Stimulated activated CD4-positive, alpha-beta T cell treated with anti-CD3 and anti-CD28 coated beads, Interleukin-4, amount 100 ng/mL, for 24 hours (primary cell): ENCODE results near the gene HNF1B.
"Not testable (repeated sequence)": the region's sequence is repeated elsewhere in the genome, so short reads cannot be mapped to it uniquely, and the experiment has no call there.

Experiments
- DNase-seq: peaks from one replicate; pipeline ENCODE4 v3.0.0-alpha.2; 2020

The HNF1B gene

GRCh38 chr17:37699285-37699973 lies 45.4 kb downstream of the HNF1B start:
- no peak for DNase-seq

- no peak for DNase-seq
Observed at GRCh38 chr17:37698911-37699255, 46.0 kb downstream of the HNF1B start.

DNA sequence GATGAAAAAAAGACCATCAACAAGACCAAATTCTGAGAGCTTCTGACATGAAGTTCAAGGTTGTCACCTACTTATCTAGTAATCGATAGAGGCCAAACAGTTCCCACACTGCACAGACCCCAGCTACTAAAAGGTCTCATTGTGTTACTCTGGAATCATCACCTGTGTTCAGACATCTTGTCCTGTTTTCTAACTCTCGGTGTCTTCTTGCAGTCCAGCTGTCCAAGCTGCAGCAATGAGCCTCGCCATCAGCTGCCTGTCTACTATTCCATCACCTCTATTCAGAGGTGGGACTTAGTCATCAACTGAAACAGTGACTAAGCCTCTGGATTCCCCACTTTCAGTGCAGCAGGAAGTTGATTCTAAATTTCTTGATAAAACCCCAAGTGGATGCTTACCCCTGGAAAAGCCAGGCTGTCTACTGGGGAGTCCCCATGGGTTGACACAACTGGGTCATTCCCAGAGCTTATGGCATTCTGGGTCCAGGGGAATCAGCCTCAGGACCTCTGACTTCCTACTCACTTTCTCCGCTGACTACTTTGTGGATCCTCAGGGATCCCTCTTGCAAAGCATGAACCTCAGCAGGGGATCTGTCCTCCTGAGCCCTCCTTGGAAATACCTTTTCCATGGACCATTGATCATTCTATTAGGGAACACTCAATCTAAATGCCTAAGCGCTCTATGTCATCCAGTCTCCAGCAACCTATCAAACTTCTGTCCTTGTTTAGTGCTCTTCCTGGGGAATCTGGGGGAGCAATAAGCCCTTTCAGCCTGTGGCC lies 46.5 kb downstream of the HNF1B start:
- DNase-seq: no peak

DNA sequence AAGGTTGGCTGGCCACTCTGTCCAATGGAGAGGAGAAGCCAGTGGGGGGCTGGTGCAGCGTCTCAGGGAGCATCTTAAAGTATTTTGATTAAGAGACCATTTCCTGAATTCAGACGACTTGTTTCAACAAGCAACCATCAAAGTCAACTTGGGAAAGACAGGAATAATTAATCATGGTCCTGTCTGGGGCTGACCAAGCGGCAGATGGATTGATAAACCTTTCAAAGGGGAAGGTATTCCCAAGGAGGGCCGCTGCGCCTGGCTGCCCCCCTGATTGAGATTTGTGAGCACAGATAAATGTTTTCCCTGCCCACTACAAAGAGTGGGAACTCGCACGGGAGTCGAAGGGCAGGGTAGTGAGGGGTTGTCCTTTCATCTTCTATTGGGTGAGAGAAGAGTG lies 47.5 kb downstream of the HNF1B start:
- DNase-seq: no peak

DNA sequence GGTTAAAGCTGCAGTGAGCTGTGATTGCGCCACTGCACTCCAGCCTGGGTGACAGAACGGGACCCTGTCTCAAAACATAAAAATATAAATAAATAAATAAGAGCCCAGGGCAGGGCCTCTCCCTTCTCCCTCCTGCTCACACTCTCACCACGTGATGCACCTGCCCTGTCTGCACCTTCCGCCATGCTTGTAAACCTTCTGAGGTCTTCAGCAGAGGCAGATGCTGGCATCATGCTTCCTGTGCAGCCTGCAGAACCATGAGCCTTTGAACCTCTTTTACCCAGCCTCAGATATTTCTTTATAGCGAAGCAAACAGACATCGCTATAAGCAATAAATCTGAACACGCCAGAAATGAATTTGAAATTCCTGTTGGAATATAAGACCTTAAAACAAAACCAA lies 48.5 kb downstream of the HNF1B start:
- DNase-seq: no peak

DNA sequence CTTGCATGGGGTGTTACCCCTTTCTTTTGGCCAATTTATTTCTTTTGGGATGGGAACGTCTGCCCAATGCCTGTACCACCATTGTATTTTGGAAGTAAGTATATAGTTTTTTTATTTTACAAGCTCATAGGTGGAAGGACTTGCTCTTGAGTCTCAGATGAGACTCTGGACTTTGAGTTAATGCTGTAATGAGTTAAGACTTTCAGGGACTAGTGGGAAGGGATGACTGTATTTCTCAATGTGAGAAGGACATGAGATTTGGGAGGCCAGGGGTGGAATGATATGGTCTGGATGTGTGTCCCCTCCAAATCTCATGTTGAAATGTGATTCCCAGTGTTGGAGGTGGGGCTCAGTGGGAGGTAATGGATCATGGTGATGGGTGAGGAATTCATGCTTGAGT lies 49.1 kb downstream of the HNF1B start:
- DNase-seq: no peak

- DNase-seq: no peak
Observed at GRCh38 chr17:37694734-37695133, 50.1 kb downstream of the HNF1B start.

DNA sequence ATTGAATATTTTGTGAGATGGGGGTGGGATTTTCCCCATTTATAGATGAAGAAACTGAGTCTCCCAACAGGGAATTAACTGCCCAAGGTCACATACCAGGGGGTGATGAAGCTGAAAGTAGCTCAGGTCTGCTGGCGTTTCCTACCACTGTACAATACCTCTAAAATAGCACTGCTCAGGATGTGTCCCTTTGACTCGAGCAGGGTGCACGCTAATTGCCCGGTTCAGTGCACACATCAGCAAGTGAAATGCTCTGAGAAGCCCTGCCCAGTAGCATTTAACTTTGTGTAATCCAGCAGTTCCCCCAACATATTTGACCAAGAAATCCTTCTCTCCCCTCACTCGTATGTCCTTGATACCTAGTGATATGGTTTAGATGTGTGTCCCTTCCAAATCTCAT lies 51.5 kb downstream of the HNF1B start:
- DNase-seq: no peak

GRCh38 chr17:37691807-37692206 lies 53.1 kb downstream of the HNF1B start:
- no peak for DNase-seq

DNA sequence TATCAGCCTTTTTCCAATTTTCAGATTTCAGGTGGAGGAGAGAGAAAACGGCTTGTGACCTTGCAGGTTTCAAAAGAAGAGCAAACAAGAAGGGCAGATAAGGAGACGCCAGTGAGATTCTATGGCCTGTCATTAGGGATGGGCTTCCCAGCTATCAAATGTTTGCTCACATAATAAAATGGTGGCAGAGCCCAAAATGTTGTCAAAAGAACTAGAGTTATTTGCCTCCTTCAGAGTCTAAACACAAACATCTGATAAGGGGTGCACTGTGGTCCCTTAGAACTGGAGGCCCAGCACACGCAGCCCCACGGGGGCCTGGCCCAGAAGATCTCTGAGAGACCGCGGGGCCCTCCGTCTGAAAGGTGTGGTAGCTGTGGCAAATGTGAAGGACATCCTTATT lies 55.5 kb downstream of the HNF1B start:
- DNase-seq: no peak

GRCh38 chr17:37683454-37683984 lies 61.3 kb downstream of the HNF1B start:
- DNase-seq: no peak

DNA sequence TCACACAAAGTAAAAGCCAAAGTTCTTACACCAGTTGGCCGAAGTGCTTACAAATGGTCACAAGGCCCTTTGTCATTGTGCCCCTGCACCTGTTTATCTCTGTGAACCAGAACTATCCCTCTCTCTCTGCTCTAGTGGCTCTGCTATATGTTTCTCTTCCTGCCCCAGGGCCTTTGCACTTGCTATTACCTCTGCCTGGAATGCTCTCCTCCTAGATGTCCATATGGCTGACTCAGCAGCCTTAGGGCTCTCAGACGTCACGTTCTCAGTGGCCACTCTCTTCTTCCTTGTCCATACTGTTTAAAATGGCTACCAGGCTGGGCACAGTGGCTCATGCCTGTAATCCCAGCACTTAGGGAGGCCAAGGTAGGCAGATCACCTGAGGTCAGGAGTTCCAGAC lies 62.9 kb downstream of the HNF1B start:
- DNase-seq: no peak

DNA sequence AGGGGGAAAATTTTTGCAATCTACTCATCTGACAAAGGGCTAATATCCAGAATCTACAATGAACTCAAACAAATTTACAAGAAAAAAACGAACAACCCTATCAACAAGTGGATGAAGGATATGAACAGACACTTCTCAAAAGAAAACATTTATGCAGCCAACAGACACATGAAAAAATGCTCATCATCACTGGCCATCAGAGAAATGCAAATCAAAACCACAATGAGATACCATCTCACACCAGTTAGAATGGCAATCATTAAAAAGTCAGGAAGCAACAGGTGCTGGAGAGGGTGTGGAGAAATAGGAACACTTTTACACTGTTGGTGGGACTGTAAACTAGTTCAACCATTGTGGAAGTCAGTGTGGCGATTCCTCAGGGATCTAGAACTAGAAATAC lies 64.9 kb downstream of the HNF1B start:
- DNase-seq: not testable (repeated sequence)

DNA sequence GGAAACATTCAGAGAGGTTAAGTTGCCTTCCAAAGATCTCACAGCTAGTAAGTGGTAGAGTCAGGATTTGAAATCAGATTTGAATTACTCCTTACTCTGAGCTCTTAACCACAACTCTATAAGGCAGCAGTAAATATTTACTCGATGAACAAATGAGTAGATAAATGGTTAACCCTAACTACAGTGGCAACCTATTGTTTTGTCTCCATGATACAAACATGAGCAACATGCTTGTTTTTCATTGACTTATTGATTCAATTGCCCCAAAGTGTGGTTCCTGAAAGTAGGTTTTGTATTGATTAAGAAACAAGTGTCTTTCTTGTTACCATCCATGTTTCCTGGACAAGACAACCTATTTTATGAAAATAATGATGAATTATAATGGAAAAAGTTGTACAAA lies 66.8 kb downstream of the HNF1B start:
- DNase-seq: no peak

GRCh38 chr17:37677021-37677420 lies 67.8 kb downstream of the HNF1B start:
- DNase-seq: no peak

- no peak for DNase-seq
Observed at GRCh38 chr17:37676115-37676925, 68.5 kb downstream of the HNF1B start.

- no peak for DNase-seq
Observed at GRCh38 chr17:37674511-37674910, 70.3 kb downstream of the HNF1B start.

DNA sequence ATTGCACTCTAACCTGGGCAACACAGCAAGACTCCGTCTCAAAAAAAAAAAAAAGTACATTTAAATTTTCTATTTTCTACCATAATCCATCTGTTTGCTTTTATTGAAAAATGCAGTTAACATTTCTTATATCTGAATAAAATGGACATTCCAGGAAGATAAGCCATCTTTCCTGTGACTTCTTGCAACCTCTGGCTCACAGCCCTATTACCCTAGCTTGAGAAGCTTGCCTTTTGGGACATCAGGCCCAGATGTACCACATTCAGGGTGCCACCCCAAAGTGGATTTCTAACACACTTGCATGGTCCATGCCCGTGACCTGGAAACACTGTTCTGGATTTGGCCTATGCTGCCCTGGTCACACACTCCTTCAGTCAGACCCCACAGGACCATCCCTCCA lies 71.5 kb downstream of the HNF1B start:
- no peak for DNase-seq

DNA sequence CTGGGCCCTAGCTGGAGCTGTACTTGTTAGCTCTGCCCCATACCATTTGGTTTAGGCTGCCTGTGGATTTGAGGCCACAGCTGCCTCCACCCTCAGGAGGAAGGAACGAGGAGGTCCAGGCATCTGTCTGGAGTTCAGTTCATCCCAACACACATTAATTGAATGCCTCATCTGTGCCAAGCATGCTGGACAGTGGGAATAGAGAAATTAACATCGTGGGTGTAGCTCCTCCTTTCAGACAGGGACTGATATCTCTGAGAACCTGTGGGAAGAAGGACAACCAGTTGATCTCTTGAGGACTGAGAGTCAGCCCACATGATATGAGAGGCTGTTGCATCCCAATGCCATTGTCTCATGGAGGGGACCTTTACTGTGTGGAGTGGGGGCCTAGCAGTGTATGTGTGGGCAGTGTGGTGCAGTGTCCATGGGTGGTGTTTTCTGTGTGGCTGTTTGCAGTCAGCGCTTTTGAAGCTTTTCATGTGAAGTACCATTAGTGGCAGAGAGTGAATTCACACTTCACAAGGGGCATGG lies 72.2 kb downstream of the HNF1B start:
- DNase-seq: no peak

GRCh38 chr17:37671824-37672547 lies 72.9 kb downstream of the HNF1B start:
- DNase-seq: no peak

DNA sequence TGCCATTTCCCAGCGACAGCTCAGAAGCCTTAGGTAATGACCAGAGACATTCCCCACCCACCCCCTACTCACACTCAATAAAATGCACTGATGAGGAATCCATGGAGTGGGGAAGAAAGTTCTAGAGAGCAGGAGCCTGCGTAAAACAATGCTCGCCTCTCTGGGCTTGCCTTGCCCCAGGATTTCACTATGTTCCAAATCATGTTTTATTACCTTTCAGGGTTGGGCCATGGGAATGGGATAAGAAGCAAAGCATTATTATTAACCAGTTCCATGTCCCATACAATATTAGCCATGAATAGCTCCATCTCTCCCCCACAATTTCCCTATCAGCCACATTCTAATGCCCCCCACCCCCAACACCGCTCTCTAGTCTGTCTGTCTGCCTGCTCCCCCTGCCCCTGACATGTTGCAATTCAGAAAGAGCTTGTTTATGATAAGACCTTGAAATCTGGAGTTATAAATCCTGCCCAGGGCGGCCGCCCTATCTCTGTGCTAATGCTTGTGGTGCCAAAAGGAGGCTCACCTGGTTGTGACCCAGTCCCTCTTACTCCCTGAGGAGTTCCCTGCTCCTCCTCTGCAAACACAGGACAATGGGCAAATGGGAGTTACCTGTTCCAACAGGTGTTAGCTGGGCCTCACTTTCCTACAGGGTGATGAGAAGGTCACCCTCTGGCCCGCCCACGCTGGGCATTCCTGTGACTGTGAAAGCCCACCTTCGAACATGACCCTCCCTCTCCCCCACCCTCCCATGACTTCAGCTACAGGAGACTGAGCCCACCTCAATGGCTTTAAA lies 73.6 kb downstream of the HNF1B start:
- no peak for DNase-seq

DNA sequence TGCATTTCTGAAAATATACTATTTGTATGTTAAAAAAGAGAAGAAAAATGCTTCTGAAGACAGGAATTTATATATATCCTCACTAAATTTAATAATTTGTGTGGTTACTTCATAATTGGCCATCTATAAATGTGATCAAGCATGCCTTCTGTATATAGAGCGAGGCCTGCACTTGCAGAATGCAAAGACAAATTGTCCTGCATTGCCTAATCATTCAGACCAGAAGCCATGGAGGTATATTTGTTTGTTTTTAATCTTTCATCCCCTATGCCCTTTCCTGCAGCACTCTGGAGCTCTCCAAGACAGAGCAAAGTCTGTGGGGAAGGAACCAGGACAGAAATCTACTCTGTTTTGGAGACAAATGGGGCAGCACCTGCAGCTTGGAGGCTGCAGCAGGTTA lies 77.8 kb downstream of the HNF1B start:
- DNase-seq: no peak
